CD1c-positive myeloid dendritic cell (primary cell): ENCODE measurements around the gene BCKDHA.

Source experiments
- DNase-seq: peaks from one replicate; pipeline ENCODE4 v3.0.0-alpha.2; 2016; ENCODE audit errors: extremely low spot score

Gene BCKDHA

DNA sequence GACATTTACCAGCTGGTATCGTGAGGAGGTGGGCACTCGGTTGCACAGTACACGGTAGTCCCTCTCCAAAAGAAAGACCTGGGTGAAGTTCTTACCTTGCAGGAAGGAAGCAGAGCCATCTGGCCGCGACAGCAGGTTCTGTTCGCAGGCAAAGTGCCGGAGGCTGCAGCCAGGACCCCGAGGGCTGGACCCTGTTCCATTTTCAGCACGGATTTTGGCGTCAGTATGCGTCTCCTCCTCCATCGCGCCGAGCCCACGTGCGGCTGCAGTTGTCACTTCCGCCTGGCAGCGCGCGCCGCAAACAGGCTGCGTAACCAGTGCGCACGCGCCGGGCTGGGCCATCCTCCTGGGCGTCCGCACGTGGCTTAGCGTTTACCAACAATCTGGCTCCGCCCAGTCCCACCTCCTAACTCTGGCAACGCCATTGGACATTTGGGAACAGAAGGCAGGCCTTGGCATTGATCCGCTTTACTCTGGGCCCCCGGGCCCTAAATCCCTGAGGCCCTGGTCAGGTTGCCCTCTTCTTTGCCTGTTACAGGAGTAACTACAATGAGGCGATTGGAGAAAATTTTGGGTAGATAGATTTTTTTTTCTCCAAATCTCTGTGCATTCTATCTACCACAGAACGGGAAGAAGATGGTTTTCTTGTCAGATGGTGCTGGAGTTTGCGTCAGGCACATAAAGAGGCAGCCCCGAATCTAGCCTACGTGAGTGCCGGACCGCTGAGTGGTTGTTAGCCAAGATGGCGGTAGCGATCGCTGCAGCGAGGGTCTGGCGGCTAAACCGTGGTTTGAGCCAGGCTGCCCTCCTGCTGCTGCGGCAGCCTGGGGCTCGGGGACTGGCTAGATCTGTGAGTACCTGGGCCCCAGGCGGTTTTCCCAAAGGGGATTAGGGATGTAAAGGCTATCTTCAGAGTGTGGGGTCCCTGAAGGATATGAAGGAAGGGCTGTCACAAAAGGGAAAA is at the start of gene BCKDHA, which contains the start of gene EXOSC5:
Gene BCKDHA (plus strand): TSS at position 733 of the 964 bp plus-strand sequence. CDS start 10 bp downstream, at position 743.
Gene EXOSC5 (minus strand): TSS at position 274 of the 964 bp plus-strand sequence. CDS start 31 bp downstream, at position 243.
- peak; percentile 100 for DNase-seq

DNA sequence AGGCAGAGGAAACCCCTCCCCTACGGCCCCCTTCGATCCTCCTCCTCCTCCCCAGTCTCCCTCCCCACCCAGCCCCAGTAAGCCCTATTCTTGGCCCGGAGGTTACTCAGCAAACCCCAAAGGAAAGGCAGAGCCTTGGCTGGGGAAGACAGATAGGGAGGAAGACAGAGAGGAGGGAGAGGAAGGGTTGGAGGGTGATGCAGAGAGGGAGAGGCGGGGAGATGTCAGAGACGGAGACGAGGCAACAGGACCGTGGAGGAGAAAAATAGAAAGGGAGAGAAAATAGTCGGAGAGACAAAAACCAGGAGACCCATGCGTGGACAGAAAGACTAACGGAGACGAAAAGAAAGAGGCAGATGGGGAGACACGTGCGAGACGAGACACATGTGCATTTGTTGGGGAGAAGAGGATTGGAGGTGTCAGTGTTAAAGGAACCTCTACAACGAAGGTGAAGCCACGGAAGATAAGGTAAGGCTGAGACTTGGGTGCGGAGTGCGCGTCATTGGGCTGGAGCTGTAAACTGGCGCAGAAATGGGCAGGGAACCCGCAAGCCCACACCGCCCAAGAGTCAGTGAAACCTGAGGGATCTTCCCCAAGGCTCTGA is 46.8 kb upstream of the BCKDHA start:
- no peak for DNase-seq

DNA sequence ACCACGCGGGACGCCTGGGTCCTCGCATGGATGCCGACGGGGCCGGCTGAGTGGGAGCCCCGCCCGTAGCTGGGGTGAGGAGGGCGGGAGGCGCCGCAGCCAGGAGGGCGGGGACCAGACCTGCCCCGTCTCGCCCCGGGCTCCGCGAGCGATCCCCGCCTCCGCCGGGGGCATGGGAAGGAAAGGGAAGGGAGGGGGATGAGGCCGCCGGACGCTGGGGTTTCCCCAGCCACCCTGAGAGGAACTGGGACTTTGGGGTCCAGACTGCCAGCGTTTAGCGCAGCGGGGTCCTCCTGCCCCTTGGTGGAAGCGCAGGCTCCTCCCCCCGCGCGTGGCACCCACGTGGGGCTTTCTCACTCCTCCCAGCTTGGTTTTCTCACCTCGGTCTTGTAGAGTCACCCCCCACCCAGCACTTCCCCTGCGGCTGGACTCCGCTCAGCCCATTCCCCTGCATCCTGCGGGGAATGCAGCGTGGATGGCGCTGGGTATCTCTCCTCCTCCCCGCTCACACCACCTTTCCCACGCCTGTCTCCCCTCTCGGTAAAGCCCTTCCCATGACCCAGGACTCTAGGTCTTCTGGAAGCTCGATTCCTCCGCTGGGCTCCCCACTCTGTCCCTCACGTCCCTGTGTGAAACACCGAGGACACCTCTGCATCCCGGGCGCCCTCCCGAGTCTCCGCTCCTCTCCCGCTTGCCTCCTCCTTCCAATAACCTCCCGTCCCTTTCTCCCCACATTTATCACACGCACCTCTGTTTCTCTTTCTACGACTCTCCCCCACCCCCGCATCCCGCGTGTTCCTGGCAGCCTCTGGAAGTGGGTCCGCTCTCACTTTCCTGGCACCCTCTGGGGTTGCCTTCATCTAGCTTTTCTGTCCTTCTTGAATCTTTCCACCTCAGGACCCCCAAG is 46.0 kb upstream of the BCKDHA start:
- DNase-seq, result peak; percentile 87

DNA sequence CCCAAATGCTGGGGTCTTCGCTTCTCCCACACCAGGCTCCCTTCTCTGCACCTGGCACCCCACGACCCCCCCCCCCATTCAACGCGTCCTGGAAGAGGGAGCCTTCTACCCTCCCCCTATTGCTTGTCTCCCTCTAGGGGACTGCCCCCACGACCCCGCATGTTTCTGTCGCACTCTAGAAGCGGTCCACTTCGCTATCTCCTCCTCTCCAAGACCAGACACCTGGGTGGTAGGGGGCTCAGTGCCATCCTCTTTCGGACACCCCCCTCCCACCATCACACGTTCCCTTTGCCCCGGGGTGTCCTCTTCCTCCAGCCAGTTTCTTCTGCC is 45.4 kb upstream of the BCKDHA start:
- DNase-seq, result no peak

DNA sequence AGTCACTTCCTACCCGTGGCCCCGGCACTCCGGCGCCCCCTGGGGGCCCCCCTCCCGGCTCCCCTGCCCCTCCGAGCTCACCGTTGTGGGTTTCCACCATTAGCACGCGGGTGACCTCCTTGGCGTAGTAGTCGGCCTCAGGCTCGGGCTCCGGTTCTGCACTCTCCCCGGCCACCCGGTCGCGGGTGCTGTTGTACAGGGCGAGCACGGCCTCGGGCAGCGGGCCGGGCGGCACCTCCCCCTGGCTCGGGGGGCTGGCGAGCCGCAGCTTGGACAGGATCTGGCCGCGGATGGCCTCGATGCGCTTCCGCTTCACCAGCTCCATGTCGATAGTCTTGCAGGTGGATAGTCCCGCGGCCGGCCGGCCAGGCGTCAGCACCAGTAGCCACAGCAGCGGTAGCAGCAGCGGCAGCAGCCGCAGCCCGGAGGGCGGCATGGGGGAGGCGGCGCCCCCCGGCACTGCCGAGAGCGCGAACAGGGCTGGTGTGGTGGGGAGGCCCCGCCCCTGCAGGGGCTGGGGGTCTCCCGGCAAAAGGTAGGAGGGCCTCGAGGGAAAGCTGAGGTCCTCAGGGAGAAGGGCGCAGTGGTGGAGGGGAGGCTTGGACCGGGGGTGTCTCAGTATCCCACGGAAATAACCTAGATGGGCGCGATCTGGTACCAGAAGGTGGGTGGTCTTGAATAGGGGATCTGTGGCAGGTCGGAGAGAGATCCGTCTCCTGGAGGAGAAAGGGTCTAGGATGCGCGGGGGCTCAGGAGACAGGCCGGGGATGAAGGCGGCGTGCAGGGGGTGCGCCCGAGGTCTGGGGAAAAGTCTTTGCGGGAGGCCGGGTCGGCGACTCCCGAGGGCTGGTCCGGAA is 44.8 kb upstream of the BCKDHA start:
- DNase-seq, result peak; percentile 78

DNA sequence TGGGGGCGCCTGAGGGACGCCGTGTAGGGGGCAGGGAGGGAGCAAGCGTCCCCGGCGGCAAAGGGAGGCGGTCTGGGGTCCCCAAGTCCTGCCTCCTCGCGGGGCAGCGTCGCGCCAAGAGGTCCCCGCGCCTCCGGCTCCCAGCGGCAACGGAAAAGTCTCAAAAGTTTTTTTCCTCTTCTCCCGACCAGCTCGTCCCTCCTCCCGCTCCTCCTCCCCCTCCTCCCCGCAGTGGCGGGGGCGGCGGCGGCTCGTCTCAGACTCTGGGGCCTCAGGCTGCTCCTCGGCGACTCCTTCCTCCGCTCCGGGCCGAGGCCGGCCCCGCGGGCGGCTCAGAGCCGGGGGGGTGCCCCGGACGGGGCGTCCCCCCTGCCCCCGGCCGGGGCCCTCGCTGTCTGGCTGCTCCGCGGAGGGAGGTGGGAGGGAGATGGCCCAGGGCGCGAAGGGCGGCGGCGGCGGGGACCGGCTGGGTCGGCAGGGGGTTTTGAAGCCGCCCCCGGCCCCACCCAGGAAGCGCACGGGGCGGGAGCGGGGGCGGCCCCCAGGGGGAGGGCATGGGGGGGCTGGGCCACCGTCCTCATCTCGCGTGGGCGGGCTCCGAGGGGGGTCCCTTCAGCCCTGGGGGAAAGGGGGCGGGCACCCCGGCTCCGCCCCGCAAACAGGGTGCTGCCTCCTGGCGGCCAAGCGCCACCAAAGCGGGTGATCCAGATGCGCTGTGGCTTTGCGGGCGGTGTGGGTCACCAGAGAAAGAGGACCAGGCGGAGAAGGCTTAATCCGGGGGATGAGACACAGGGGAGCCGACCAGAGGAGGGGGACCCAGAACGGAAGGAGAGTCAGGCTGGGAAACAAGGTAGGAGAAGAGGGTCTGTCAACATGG is 43.9 kb upstream of the BCKDHA start, which contains the start of gene TGFB1:
Gene TGFB1 (minus strand): TSS at position 457 of the 877 bp plus-strand sequence. CDS start 878 bp downstream, outside the sequence.
- DNase-seq, result peak; percentile 93

DNA sequence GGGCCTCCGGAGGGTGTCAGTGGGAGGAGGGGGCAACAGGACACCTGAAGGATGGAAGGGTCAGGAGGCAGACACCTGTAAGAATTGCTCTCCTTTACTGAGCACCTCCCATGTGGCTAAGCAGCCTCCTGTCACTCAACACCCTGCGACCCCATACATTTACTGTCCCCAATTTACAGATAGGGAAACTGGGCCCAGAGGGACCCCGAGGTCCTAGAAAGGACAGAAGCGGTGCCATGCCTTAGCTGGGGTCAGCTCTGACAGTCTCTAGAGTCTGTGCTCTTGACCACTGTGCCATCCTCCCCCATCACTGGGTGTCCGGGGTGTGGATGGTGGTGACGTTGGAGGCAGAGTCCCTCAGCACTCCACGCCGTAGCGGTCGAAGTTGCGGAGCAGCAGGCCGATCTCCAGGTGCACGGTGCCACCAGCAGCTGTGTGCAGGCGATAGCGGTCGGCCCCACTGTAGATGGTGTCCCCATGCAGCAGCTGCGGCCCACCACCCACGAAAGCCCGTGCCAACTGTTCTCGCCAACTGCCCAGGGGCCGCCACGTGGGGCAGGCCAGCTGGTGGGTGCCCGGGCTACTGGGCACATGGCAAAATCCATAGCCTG is 43.2 kb upstream of the BCKDHA start:
- DNase-seq, result no peak

DNA sequence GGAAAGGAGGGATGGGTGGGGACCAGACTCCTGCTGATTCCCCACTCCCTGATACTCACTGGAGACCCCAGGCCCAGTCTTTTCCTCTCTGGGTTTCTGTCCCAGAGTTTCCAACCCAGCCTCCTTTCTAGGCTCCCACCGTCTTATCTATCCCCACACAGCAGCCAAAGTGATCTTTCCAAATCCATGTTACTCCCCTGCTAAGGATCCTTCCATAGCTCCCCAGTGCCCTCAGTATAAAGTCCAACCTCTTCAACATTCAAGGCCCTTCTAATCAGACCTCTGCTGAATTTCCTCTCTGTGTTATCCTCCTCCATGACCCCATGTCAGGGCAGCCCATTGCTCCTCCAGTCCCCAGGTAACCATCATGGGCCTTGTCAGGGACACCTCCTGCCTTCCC is 42.6 kb upstream of the BCKDHA start:
- DNase-seq, result no peak

DNA sequence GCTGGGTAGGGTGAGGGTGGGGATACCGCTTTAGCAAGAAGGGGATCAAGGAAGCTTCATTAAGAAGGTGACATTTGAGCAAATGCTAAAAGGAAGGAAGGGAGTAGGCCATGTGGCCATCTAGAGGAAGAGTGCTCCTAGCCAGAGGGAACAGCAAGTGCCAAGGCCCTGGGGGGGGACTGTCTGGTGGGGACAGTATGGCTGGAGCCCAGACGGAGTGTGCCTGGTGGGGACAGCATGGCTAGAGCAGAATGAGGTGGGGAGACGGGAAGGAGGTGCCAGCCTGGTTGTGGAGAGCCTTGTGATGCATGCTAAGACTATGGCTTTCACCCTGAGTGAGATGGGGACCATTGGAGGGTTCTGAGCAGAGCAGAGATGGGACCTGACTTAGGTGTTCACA is 41.8 kb upstream of the BCKDHA start:
- no peak for DNase-seq

DNA sequence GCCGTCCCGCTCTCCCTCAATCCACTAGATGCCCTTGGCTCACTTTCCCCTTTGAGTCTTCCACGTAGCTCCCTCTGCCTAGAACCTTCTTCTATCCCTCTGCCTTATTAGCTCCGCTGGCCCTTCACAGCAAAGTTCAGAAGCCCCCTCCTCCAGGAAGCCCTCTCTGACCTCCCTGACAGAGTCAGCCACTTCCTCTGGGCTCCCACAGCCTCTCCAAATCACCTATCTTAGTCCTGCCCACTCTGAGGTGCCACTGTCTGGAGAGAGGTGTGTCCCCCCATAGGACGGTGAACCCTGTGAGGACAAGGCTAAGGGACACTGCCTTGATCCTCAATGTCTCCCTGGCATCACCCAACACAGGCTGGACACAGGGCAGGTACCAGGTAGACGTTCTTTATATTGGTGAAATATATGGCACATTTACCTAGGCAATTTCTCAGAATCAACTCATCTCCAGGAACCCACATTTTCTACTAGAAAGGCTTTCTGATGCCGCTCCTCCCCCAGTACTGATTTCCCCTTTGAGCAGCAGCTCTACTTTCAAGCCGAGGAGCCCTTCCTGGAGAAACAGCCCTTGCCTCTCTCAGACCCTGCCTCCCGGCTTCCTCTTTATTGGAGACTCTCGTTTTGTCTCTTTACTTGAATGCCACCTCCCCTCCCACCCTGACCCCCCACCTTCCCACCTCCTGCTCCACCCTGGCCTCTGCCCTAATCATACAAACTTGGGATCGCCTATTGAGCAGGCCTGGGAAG is 40.5 kb upstream of the BCKDHA start:
- DNase-seq, result peak; percentile 66

DNA sequence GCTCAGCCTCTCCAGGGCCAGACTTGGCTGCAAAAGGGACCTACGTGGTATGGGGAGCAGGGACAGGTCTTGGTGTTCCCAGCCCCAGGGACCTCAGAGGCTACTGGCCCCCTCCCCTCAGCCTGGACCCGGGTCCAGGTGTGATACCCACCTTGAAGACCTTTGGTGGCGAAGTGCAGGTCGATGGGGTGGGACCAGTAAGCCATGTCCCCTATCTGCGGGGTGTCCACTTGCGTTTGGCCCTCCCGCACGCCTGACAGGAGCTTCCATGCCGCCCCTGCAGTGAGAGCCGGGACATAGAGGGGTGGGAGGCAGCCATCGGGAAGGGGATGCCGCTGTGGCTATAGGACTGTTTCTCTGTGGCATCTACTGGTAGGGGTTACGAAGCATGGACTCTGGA is 39.9 kb upstream of the BCKDHA start:
- DNase-seq, result no peak

DNA sequence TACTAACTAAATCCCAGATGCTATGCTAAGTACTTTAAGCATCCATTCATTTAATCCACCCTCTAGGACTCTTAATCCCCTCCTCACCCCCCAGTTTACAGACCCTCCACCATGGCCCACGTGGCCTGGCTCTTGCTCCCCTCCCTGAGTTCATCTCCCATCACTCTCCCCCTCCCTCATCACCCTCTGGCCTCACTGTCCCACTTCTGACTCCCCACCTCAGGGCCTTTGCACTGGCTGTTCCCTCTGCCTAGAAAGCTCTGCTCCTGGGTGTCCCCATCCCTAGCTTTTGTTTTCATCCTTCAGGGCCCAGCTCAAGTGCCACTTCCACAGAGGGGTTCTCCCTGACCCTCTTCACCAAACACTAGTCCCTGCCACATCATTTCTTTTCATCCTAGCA is 37.9 kb upstream of the BCKDHA start:
- DNase-seq, result no peak

DNA sequence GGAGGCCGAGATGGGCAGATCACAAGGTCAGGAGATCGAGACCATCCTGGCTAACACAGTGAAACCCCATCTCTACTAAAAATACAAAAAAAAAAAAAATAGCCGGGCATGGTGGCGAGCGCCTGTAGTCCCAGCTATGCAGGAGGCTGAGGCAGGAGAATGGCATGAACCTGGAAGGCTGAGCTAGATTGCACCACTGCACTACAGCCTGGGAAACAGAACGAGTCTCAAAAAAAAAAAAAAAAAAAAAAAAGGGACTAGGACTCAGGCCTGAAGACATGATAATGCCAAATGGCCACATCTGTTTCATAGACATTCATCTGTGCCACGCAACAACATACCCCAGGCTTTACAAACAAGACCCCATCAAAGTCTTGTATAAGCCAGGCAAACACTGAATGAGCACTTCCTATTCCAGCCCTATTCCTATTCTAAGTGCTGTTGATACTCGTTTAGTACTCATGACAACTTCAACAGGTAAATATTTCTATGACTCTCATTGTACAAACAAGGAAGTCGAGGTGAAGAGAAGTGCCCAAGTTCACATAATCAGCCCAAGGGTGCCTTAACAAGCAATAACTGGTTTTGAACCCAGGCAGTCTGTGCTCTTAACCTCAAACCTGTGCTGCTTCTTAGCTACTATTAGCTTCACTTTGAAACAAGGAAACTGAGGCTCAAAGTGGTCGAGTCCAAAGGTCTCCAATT is 35.3 kb upstream of the BCKDHA start:
- no peak for DNase-seq

DNA sequence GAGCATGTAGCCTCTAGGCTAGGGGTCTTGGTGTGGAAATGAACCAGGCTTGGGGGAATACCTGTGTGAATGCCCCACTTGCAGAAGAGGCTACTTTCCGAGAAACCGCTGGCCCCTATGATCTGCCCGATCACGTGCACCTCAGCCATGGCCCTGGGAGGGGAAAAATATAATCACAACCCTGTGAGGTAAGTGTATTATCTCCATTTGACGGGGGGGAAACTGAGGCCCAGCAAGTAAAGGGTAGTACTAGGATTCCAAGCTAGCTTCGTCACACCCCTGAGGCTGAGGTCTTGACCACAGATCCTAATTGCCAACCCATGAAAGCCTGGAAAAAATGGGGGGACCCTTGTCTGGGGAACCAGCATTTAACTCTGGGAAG is 34.3 kb upstream of the BCKDHA start:
- DNase-seq, result no peak

DNA sequence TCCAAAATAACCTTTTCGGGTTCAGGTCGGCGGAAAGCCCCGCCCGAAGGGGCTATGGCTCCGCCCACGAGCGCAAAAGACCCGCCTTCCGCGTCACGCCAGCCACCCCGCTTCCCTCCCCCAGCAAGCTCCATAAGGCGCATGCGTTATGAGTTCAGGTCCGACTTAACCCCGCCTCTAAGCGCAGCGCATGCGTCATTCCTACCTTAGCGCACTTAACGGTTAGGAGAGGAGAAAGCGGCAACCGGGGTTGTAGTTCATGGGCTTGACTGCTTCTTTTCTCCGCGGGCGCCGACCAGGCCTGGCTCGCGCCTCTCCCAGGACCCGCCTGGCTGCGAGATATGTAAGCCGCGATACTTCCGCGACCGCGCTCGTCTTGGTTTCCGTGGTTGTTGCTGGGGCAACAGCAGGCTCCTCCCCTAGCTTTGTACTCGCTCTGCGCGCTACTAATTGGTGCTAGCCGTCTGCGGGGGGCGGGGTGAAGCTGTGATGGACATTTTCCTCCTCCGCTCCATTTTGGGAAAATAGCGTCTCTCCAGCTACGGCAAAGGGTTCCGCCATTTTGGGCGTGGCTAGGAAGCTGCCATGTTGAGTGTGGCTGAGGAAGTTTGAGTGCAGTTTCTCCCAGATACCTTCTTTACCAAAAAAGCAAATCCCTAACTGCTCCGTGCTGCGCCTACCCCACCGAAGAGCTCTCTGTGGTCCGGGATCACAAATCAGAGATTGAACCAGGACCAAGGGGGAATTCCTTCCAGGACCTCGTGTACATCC is 33.7 kb upstream of the BCKDHA start, which contains the start of gene B9D2:
Gene B9D2 (minus strand): TSS at position 397 of the 771 bp plus-strand sequence. CDS start 630 bp downstream, outside the sequence.
- DNase-seq, result peak; percentile 99

DNA sequence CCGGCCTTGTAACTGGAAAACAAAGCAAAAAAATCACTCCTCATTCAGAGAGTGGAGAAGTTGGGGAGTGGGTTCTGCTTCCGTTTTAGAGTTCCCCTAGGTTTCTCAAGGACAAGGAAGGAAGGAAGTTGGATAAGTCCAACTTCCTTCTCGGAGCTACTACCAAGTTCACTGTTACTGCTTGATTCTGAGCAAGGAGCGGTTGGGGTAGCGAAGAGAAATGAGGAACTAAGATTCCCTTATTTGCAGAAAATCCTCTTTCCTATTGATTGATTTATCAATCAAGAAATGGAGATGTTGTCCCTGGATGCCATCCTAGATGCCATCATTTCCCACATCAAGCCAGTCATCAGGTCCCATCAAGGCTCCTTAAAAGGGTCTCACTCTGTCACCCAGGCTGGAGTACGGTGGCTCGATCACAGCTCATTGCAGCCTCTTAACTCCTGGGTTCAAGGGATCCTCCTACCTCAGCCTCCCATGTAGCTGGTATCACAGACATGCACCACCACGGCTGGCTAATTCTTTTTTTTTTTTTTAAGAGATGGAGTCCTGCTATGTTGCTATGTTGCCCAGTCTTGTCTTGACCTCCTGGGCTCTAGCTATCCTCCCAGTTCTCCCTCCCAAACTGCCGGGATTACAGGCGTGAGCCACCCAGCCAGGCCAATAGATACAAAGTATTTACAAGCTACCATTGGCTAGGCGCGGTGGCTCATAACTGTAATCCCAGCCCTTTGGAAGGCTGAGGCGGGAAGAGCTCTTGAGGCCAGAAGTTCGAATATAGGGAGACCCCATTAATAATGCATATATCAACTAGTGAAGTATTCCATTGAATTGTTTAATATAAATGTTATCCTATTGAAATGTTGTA is 32.9 kb upstream of the BCKDHA start:
- DNase-seq, result peak; percentile 83
